SK-N-SH (cell line): Measurements from ENCODE around the gene DGLUCY.
"Not testable (repeated sequence)": the region's sequence is repeated elsewhere in the genome, so short reads cannot be mapped to it uniquely, and the experiment has no call there.

Source experiments
- POLR2AphosphoS5 ChIP-seq: IDR thresholded peaks from 2 replicates; pipeline ENCODE4 v1.6.1; 2012; ENCODE audit warnings: low read depth, low read length
- RCOR1 ChIP-seq: fragments of 150-350 bp; IDR thresholded peaks from 2 replicates; pipeline ENCODE4 v1.6.1; 2017; ENCODE audit warnings: antibody characterized with exemption, low read length
- SIN3A ChIP-seq: IDR thresholded peaks from 2 replicates; pipeline ENCODE4 v1.6.1; 2012; ENCODE audit warnings: low read depth, mild to moderate bottlenecking, low read length, moderate library complexity, borderline replicate concordance
- TF ChIP-seq, protein P1 (sequence below): fragments of 200-600 bp; sonication (generic); IDR thresholded peaks from 2 replicates; pipeline ENCODE4 v1.6.1; 2017; ENCODE audit warnings: antibody characterized with exemption, mild to moderate bottlenecking, moderate library complexity

DNA sequence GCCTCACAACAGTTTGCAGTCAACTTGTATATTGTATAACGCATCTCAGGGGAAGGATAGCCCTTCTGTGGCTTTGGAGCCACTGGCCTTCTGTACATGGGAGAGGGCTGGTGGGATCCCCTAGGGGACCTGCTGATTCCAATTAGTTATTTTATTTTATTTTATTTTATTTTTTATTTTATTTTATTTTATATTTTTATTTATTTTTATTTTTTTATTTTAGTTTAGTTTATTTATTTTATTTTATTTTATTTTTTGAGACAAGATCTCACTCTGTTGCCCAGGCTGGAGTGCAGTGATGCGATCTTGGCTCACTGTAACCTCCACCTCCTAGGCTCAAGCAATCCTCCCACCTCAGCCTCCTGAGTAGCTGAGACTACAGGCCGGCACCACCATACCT, 68.9 kb downstream of the DGLUCY start:
- not testable (repeated sequence) for TF ChIP-seq SIN3A, POLR2AphosphoS5, RCOR1
- TF ChIP-seq, protein P1, sequence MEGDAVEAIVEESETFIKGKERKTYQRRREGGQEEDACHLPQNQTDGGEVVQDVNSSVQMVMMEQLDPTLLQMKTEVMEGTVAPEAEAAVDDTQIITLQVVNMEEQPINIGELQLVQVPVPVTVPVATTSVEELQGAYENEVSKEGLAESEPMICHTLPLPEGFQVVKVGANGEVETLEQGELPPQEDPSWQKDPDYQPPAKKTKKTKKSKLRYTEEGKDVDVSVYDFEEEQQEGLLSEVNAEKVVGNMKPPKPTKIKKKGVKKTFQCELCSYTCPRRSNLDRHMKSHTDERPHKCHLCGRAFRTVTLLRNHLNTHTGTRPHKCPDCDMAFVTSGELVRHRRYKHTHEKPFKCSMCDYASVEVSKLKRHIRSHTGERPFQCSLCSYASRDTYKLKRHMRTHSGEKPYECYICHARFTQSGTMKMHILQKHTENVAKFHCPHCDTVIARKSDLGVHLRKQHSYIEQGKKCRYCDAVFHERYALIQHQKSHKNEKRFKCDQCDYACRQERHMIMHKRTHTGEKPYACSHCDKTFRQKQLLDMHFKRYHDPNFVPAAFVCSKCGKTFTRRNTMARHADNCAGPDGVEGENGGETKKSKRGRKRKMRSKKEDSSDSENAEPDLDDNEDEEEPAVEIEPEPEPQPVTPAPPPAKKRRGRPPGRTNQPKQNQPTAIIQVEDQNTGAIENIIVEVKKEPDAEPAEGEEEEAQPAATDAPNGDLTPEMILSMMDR: not testable (repeated sequence)
